Measurements from ENCODE around the gene TNIK. TPM values are rescaled to one million over a fixed set of nuclear protein-coding genes. Genes with fewer than 3 reads are reported as not detected.

The TNIK gene
- total RNA-seq, 1 experiment from 2014 or later: not detected

DNA sequence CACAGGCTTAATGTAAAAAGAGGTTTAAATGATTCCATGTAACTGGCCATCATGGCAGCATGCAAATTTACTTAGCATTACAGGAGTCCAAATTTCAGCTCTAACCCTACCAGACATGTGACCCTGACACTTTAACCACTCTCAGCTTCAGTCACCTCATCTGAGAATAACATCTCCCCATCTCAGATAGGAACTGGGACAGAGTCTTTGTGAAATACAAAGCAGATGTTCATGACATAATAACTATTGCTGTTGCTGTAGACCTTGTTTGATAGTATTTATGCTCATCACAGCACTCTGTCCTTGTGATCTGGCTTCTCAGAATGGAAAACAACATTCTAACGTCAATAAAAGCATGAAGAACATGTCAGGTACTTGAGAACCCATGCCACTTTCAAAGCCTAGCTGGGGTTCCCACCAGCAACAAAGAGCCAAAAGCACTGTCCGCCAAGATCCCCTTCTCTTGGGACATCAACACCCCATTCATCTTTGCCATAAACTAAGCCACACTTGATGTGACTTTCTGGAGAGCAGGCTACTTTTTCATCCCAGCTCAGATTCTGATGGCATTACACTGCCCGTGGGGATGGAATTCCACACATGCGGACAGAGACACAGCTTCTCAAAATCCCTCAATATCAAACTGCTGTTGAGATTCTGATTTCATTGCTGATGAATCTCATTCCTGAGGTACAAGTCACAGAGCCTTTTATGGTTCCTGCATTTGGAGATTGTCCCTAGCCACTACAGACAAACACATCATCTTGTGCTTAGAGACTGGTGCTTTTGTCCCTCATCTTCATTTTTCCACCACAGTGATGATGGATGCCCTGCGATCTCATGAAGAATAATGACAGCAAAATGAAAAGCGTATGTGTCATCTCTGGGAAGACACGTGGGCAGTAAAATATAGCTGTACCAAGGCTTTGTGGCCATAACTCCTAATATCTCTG is 202.7 kb downstream of the TNIK start:
- no peak overlapping the region for H3K4me2 ChIP-seq (ENCODE audit: low read depth, low read length, poor library complexity, severe bottlenecking)
- H3K9ac ChIP-seq (ENCODE audit: low read length): no peak overlapping the region

DNA sequence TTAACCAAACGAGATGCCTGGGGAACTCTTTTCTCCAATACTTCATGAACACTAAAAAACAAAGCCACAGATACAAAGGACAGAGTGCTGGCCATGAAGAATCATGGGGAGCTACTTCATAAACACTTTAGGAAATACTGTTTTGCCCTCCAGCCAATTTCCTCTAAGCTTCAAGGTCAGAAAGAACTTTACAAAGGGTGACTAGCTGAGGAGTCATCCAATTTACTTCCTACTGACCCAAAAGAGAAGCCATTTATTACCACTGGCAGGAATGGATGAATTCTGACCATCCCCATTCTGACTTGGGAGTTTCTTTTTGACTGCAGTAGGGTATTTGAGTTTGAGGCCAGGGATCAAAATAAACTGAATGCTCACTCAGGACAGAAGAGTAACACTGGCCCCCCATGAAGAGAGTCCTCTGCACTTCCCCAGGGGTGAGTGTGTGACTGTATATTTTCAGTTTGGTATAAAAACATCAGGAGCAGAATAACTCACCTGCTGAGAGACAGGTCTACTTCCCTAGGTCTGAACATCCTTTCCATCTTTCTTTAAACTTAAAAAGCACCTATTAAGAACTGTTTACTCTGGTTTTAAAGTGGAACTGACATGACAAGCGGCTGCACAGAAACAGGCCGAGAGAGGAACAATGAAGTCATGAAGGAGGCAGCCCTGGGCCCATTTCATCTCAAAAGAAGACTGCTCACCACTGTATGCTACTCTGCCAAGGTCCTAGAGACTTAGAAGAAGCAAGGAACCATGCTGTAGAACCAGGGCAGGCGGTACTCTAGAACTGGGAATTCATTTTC is 203.6 kb downstream of the TNIK start:
- Histone ChIP-seq H2AFZ (ENCODE audit: low read length) (no peak overlapping the region), H3K79me2 (ENCODE audit: low read length) (no peaks in the 10 kb centered on the region), H3K27ac (ENCODE audit: low read length) (no peak overlapping the region), H4K20me1 (ENCODE audit: insufficient read depth, low read depth, low read length) (no peaks in the 10 kb centered on the region), H3K36me3 (ENCODE audit: insufficient read depth, low read length) (no peaks in the 10 kb centered on the region), H3K4me2 (ENCODE audit: low read depth, low read length, poor library complexity, severe bottlenecking) (no peak overlapping the region), H3K9me2 (replicated peaks; ENCODE audit: insufficient read depth, low read length) (no peaks in the 10 kb centered on the region), H3K4me1 (ENCODE audit: low read length) (no peaks in the 10 kb centered on the region), H3K9me3 (ENCODE audit: low read length) (no peaks in the 10 kb centered on the region), H3K4me3 (ENCODE audit: low read length) (no peak overlapping the region), H3K9ac (ENCODE audit: low read length) (no peak overlapping the region), H3K27me3 (ENCODE audit: low read length) (0 out of 2 replicates have a peak, but pooled peaks cover 2% of the 10 kb centered on the region)
- no peak for DNase-seq

More for the DNA sequence above, 202.7 kb downstream of the TNIK start:
- Histone ChIP-seq H4K20me1 (ENCODE audit: insufficient read depth, low read depth, low read length) (no peaks in the 10 kb centered on the region), H3K36me3 (ENCODE audit: insufficient read depth, low read length) (no peaks in the 10 kb centered on the region), H3K4me1 (ENCODE audit: low read length) (no peaks in the 10 kb centered on the region), H3K4me3 (ENCODE audit: low read length) (no peak overlapping the region), H3K9me2 (replicated peaks; ENCODE audit: insufficient read depth, low read length) (no peaks in the 10 kb centered on the region), H3K9me3 (ENCODE audit: low read length) (no peaks in the 10 kb centered on the region), H3K27me3 (ENCODE audit: low read length) (0 out of 2 replicates have a peak, but pooled peaks cover 1% of the 10 kb centered on the region), H3K79me2 (ENCODE audit: low read length) (no peaks in the 10 kb centered on the region), H2AFZ (ENCODE audit: low read length) (no peak overlapping the region), H3K27ac (ENCODE audit: low read length) (no peak overlapping the region)
- DNase-seq: no peak

DNA sequence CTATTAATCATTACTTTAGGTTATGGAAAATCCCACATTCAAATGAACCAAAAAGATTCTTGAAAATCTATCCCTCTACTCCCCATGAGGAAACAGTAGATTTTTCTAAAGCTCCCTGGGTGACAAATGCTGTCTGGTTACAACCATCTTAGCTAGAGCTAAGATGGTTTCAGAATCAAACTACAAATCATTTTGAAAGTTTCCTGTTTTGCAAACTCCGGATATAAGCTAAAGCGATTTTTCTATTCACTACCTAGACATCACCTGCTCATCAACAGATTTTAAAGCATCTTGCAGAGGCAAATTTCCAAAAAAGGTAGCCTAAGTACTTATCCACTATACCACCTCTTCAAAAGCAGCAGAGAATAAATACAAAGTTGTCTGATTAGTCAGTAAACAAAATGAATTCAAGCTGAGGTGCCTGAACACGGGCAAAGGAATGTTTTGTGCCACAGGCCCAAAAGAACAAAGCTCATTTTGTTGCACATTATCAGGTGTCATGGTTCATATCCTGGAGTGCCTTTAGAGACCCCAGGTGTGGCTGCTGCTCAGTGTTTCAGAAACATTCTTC is 204.9 kb downstream of the TNIK start:
- Histone ChIP-seq H3K9me3 (ENCODE audit: low read length) (no peaks in the 10 kb centered on the region), H3K36me3 (ENCODE audit: insufficient read depth, low read length) (no peaks in the 10 kb centered on the region), H3K27ac (ENCODE audit: low read length) (no peak overlapping the region), H3K4me2 (ENCODE audit: low read depth, low read length, poor library complexity, severe bottlenecking) (no peak overlapping the region), H3K79me2 (ENCODE audit: low read length) (no peaks in the 10 kb centered on the region), H3K9ac (ENCODE audit: low read length) (no peak overlapping the region), H3K27me3 (ENCODE audit: low read length) (0 out of 2 replicates have a peak, but pooled peaks cover 2% of the 10 kb centered on the region), H3K9me2 (replicated peaks; ENCODE audit: insufficient read depth, low read length) (no peaks in the 10 kb centered on the region), H4K20me1 (ENCODE audit: insufficient read depth, low read depth, low read length) (no peaks in the 10 kb centered on the region), H3K4me3 (ENCODE audit: low read length) (no peak overlapping the region), H2AFZ (ENCODE audit: low read length) (no peak overlapping the region), H3K4me1 (ENCODE audit: low read length) (no peaks in the 10 kb centered on the region)
- no peak for DNase-seq

- H4K20me1 ChIP-seq (ENCODE audit: insufficient read depth, low read depth, low read length): no peaks in the 10 kb centered on the region
- no peaks in the 10 kb centered on the region for H3K4me1 ChIP-seq (ENCODE audit: low read length)
- no peaks in the 10 kb centered on the region for H3K36me3 ChIP-seq (ENCODE audit: insufficient read depth, low read length)
- no peaks in the 10 kb centered on the region for H3K9me3 ChIP-seq (ENCODE audit: low read length)
- no peak overlapping the region for H3K9ac ChIP-seq (ENCODE audit: low read length)
- H3K27me3 ChIP-seq (ENCODE audit: low read length): 0 out of 2 replicates have a peak, but pooled peaks cover 2% of the 10 kb centered on the region
- H3K79me2 ChIP-seq (ENCODE audit: low read length): no peaks in the 10 kb centered on the region
- DNase-seq: no peak
- no peaks in the 10 kb centered on the region for H3K9me2 ChIP-seq (replicated peaks; ENCODE audit: insufficient read depth, low read length)
- no peak overlapping the region for H2AFZ ChIP-seq (ENCODE audit: low read length)
- no peak overlapping the region for H3K4me2 ChIP-seq (ENCODE audit: low read depth, low read length, poor library complexity, severe bottlenecking)
- no peak overlapping the region for H3K27ac ChIP-seq (ENCODE audit: low read length)
- no peak overlapping the region for H3K4me3 ChIP-seq (ENCODE audit: low read length)
Observed at GRCh38 chr3:171254315-171254714, 205.9 kb downstream of the TNIK start.

GRCh38 chr3:171251835-171252234 is 208.4 kb downstream of the TNIK start:
- H3K27me3 ChIP-seq (ENCODE audit: low read length): 0 out of 2 replicates have a peak, but pooled peaks cover 2% of the 10 kb centered on the region
- no peak for DNase-seq
- H3K9ac ChIP-seq (ENCODE audit: low read length): no peak overlapping the region
- no peak overlapping the region for H2AFZ ChIP-seq (ENCODE audit: low read length)
- H3K9me3 ChIP-seq (ENCODE audit: low read length): no peaks in the 10 kb centered on the region
- H3K4me1 ChIP-seq (ENCODE audit: low read length): no peaks in the 10 kb centered on the region
- no peaks in the 10 kb centered on the region for H3K36me3 ChIP-seq (ENCODE audit: insufficient read depth, low read length)
- no peak overlapping the region for H3K27ac ChIP-seq (ENCODE audit: low read length)
- H3K4me3 ChIP-seq (ENCODE audit: low read length): no peak overlapping the region
- H3K9me2 ChIP-seq (replicated peaks; ENCODE audit: insufficient read depth, low read length): no peaks in the 10 kb centered on the region
- no peaks in the 10 kb centered on the region for H3K79me2 ChIP-seq (ENCODE audit: low read length)
- H3K4me2 ChIP-seq (ENCODE audit: low read depth, low read length, poor library complexity, severe bottlenecking): no peak overlapping the region
- no peaks in the 10 kb centered on the region for H4K20me1 ChIP-seq (ENCODE audit: insufficient read depth, low read depth, low read length)

DNA sequence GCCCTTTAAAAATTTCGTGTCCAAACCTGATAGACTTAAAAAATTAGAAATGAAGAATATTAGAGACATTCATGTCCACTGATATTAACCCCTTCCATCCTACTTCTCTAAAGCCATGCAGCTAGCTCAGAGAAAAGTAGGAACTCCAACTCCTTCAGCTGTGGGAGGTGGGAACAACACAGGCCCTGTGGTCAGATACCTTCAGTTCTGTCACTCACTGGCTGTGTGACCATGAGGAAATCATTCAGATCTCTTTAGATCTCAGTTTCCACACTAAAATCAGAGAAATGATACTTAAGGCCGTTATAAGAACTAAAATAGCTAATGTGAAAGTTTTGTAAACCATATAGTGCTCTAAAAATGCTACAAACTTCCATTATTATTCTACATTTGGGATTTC is 209.8 kb downstream of the TNIK start:
- no peaks in the 10 kb centered on the region for H4K20me1 ChIP-seq (ENCODE audit: insufficient read depth, low read depth, low read length)
- H3K9me3 ChIP-seq (ENCODE audit: low read length): no peaks in the 10 kb centered on the region
- no peak overlapping the region for H3K9ac ChIP-seq (ENCODE audit: low read length)
- H3K4me2 ChIP-seq (ENCODE audit: low read depth, low read length, poor library complexity, severe bottlenecking): no peak overlapping the region
- no peak overlapping the region for H3K4me3 ChIP-seq (ENCODE audit: low read length)
- H3K4me1 ChIP-seq (ENCODE audit: low read length): no peaks in the 10 kb centered on the region
- H3K27ac ChIP-seq (ENCODE audit: low read length): no peak overlapping the region
- no peak overlapping the region for H2AFZ ChIP-seq (ENCODE audit: low read length)
- H3K9me2 ChIP-seq (replicated peaks; ENCODE audit: insufficient read depth, low read length): no peaks in the 10 kb centered on the region
- no peaks in the 10 kb centered on the region for H3K79me2 ChIP-seq (ENCODE audit: low read length)
- no peaks in the 10 kb centered on the region for H3K36me3 ChIP-seq (ENCODE audit: insufficient read depth, low read length)
- 0 out of 2 replicates have a peak, but pooled peaks cover 2% of the 10 kb centered on the region for H3K27me3 ChIP-seq (ENCODE audit: low read length)
- no peak for DNase-seq

DNA sequence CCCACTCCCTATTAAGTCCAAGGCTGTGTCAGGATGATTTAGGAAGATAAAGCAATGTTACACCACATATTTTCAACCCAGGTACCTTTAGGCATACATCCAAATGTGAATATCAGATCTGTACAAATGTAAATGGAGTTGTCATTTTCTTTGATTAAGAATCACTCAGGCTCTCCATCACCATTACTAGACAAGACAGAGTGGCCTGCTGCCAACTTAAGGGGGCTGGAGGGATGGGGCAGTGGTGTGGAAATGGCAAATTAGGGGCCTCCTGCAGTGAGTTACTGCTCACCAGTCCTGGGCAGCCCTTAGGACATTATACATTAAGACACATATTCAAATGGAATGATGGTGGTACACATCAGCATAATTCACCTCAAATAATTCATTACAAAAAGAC is 211.0 kb downstream of the TNIK start:
- H2AFZ ChIP-seq (ENCODE audit: low read length): no peak overlapping the region
- H3K27me3 ChIP-seq (ENCODE audit: low read length): 0 out of 2 replicates have a peak, but pooled peaks cover 5% of the 10 kb centered on the region
- H3K4me3 ChIP-seq (ENCODE audit: low read length): no peak overlapping the region
- H3K9ac ChIP-seq (ENCODE audit: low read length): no peak overlapping the region
- no peaks in the 10 kb centered on the region for H3K9me2 ChIP-seq (replicated peaks; ENCODE audit: insufficient read depth, low read length)
- no peak for DNase-seq
- H4K20me1 ChIP-seq (ENCODE audit: insufficient read depth, low read depth, low read length): no peaks in the 10 kb centered on the region
- H3K9me3 ChIP-seq (ENCODE audit: low read length): no peaks in the 10 kb centered on the region
- H3K79me2 ChIP-seq (ENCODE audit: low read length): no peaks in the 10 kb centered on the region
- no peaks in the 10 kb centered on the region for H3K36me3 ChIP-seq (ENCODE audit: insufficient read depth, low read length)
- H3K4me1 ChIP-seq (ENCODE audit: low read length): no peaks in the 10 kb centered on the region
- no peak overlapping the region for H3K27ac ChIP-seq (ENCODE audit: low read length)
- no peak overlapping the region for H3K4me2 ChIP-seq (ENCODE audit: low read depth, low read length, poor library complexity, severe bottlenecking)
